Mucosa of descending colon (tissue), 3 donors: ENCODE measurements around the gene NTN1. TPM values are rescaled to one million over a fixed set of nuclear protein-coding genes. Genes with fewer than 3 reads are reported as not detected.
"Not testable (repeated sequence)": the region's sequence is repeated elsewhere in the genome, so short reads cannot be mapped to it uniquely, and the experiment has no call there.

Source experiments
- ATAC-seq: fragments of 200-7000 bp; cut with Tn5 transposase; one replicate; pipeline ENCODE4 v1.9.1; 2020; ENCODE audit warnings: mild to moderate bottlenecking, moderate library complexity
- DNase-seq, 3 donors: peaks; one replicate each; pipeline ENCODE4 v3.0.0-alpha.2; 2020
- H3K36me3 ChIP-seq: fragments of 200-600 bp; one replicate; pipeline ENCODE4 v1.8.0; 2021; ENCODE audit warnings: low read depth, mild to moderate bottlenecking
- H3K4me1 ChIP-seq: fragments of 200-600 bp; one replicate; pipeline ENCODE4 v1.8.0; 2021; ENCODE audit warnings: low read depth, mild to moderate bottlenecking
- H3K4me3 ChIP-seq: fragments of 200-600 bp; one replicate; pipeline ENCODE4 v1.8.0; 2021; ENCODE audit warnings: mild to moderate bottlenecking
- H3K9me3 ChIP-seq: fragments of 200-600 bp; one replicate; pipeline ENCODE4 v1.8.0; 2021; ENCODE audit warnings: mild to moderate bottlenecking
- CTCF ChIP-seq: fragments of 200-600 bp; IDR thresholded peaks from one replicate; pipeline ENCODE4 v1.8.0; 2022; ENCODE audit warnings: antibody characterized with exemption, mild to moderate bottlenecking
- intact Hi-C, 2 donors: fragments of 100-400 bp; cut with DNase I in 1 of 2; cut with micrococcal nuclease in 1 of 2; formaldehyde crosslinking; loops; one replicate each; pipeline versions ENCODE4 v1.11.0 to v1.11.1; 2022; cut with DNase I, micrococcal nuclease
- total RNA-seq, 3 donors: library from RNA; stranded (reverse); fragmentation: NEBNext Ultra II Directional in 2 of 3; extraction: Animal tissue kit (Norgen Biotek cat#: 25700) in 2 of 3; gene quantifications; one replicate each; pipeline versions ENCODE4 v1.2.1 to v1.2.4, GENCODE V29; 2021 to 2023
- donor health status: DM: no; HTN: no; CAD: no; lungs with moderate emphysema.
- donor health status: DM: no; HTN: no; CAD: no.
- donor health status: DM: no; HTN: yes; CAD: no.

Gene NTN1
- total RNA-seq, 3 donors from 2014 or later: 3.7 to 61.8 (median 4.0) TPM

GRCh38 chr17:9104370-9105041, 83.2 kb downstream of the NTN1 start:
- H3K9me3 ChIP-seq: no peaks in the 10 kb centered on the region
- no peak overlapping the region for H3K4me3 ChIP-seq
- intact Hi-C loops: no loop called here
- H3K4me1 ChIP-seq: no peaks in the 10 kb centered on the region
- no peak for TF ChIP-seq CTCF
- ATAC-seq (no peak), DNase-seq (no peak)
- H3K36me3 ChIP-seq: no peaks in the 10 kb centered on the region

- DNase-seq (no peak), ATAC-seq (no peak)
- no peak for TF ChIP-seq CTCF
- Histone ChIP-seq H3K4me1 (no peaks in the 10 kb centered on the region), H3K36me3 (no peaks in the 10 kb centered on the region), H3K9me3 (no peaks in the 10 kb centered on the region), H3K4me3 (no peak overlapping the region)
- intact Hi-C loops: no loop called here
Measured at GRCh38 chr17:9105068-9105868, 84.0 kb downstream of the NTN1 start.

- H3K4me3 ChIP-seq, DNase-seq, intact Hi-C loops, H3K36me3 ChIP-seq, H3K4me1 ChIP-seq, ATAC-seq, H3K9me3 ChIP-seq: not testable (repeated sequence)
Measured at GRCh38 chr17:9106278-9106677, 85.0 kb downstream of the NTN1 start.

GRCh38 chr17:9107527-9107926, 86.2 kb downstream of the NTN1 start:
- no peak overlapping the region for H3K4me3 ChIP-seq
- TF ChIP-seq CTCF: no peak
- DNase-seq (no peak), ATAC-seq (no peak)
- H3K9me3 ChIP-seq: no peaks in the 10 kb centered on the region
- intact Hi-C loops: no loop called here
- H3K4me1 ChIP-seq: no peaks in the 10 kb centered on the region
- no peaks in the 10 kb centered on the region for H3K36me3 ChIP-seq

GRCh38 chr17:9108146-9108545, 86.8 kb downstream of the NTN1 start:
- intact Hi-C loops: no loop called here
- H3K4me1 ChIP-seq: no peaks in the 10 kb centered on the region
- DNase-seq (no peak), ATAC-seq (no peak)
- no peaks in the 10 kb centered on the region for H3K36me3 ChIP-seq
- no peak overlapping the region for H3K4me3 ChIP-seq
- H3K9me3 ChIP-seq: no peaks in the 10 kb centered on the region
- no peak for TF ChIP-seq CTCF

GRCh38 chr17:9109933-9110332, 88.6 kb downstream of the NTN1 start:
- ATAC-seq: no peak
- no peak for TF ChIP-seq CTCF
- Histone ChIP-seq H3K9me3 (no peaks in the 10 kb centered on the region), H3K4me1 (no peaks in the 10 kb centered on the region), H3K4me3 (no peak overlapping the region), H3K36me3 (no peaks in the 10 kb centered on the region)
- DNase-seq: no peak
- intact Hi-C loops: no loop called here
